LNCaP clone FGC (cell line): Measurements from ENCODE around the gene PRKAA2.

Experiments used
- DNase-seq: peaks from one replicate; pipeline ENCODE4 v3.0.0-alpha.2; 2011; ENCODE audit warnings: low read depth
- H3K4me3 ChIP-seq: 2 replicates; pipeline ENCODE4 v1.5.1; 2011; ENCODE audit warnings: mild to moderate bottlenecking, low read depth, low read length, control low read depth
- CTCF ChIP-seq: IDR thresholded peaks from 2 replicates; pipeline ENCODE4 v1.5.1; 2012; ENCODE audit warnings: mild to moderate bottlenecking; ENCODE audit not compliant: control insufficient read depth, insufficient read depth; ENCODE audit errors: extremely low read depth

Gene PRKAA2

GRCh38 chr1:56712150-56712549 lies 67.0 kb downstream of the PRKAA2 start:
- no peak for DNase-seq
- TF ChIP-seq CTCF: no peak
- no peak overlapping the region for H3K4me3 ChIP-seq

- TF ChIP-seq CTCF: no peak
- no peak overlapping the region for H3K4me3 ChIP-seq
- DNase-seq: no peak
These were observed 68.0 kb downstream of the PRKAA2 start for GRCh38 chr1:56713112-56713511.

GRCh38 chr1:56715156-56715555 lies 70.0 kb downstream of the PRKAA2 start:
- no peak for TF ChIP-seq CTCF
- no peak for DNase-seq
- H3K4me3 ChIP-seq: no peak overlapping the region

- no peak overlapping the region for H3K4me3 ChIP-seq
- DNase-seq: no peak
- no peak for TF ChIP-seq CTCF
These were observed 74.1 kb downstream of the PRKAA2 start for GRCh38 chr1:56719171-56719570.

- no peak for DNase-seq
- no peak for TF ChIP-seq CTCF
- no peak overlapping the region for H3K4me3 ChIP-seq
These were observed 81.6 kb downstream of the PRKAA2 start for GRCh38 chr1:56726706-56727105.

- no peak for DNase-seq
- no peak for TF ChIP-seq CTCF
- H3K4me3 ChIP-seq: no peak overlapping the region
These were observed 83.8 kb downstream of the PRKAA2 start for GRCh38 chr1:56728964-56729363.

- DNase-seq: no peak
- TF ChIP-seq CTCF: no peak
- no peak overlapping the region for H3K4me3 ChIP-seq
These were observed 100.1 kb downstream of the PRKAA2 start for GRCh38 chr1:56745231-56745630.
